Lung microvascular endothelial cell (primary cell): Measurements from ENCODE around the gene SERPINB5. TPM values are rescaled to one million over a fixed set of nuclear protein-coding genes. Genes with fewer than 3 reads are reported as not detected.

Source experiments
- DNase-seq, 2 donors: peaks; one replicate each; pipeline versions ENCODE4 v3.0.0 to v3.0.0-alpha.2; 2010; ENCODE audit warnings: low read depth in 2 of 2
- total RNA-seq: library from RNA; depleted of rRNA; stranded (reverse); fragments of >200 nt; gene quantifications from 2 replicates; pipeline ENCODE4 v1.2.1, GENCODE V29; 2014

SERPINB5 gene
- total RNA-seq, 1 donor from 2014 or later: not detected

GRCh38 chr18:63527251-63527650 is 50.5 kb downstream of the SERPINB5 start:
- no peak for DNase-seq

- DNase-seq: no peak
These were observed 52.2 kb downstream of the SERPINB5 start for GRCh38 chr18:63528863-63529492.

GRCh38 chr18:63532471-63532870 is 55.7 kb downstream of the SERPINB5 start:
- no peak for DNase-seq

- no peak for DNase-seq
These were observed 57.9 kb downstream of the SERPINB5 start for GRCh38 chr18:63534615-63535014.

- no peak for DNase-seq
These were observed 63.2 kb downstream of the SERPINB5 start for GRCh38 chr18:63539904-63540510.

- no peak for DNase-seq
These were observed 65.3 kb downstream of the SERPINB5 start, which contains the start of gene SERPINB12 for GRCh38 chr18:63542069-63542468. Gene SERPINB12, plus strand, starts transcription at chr18:63542369. Its CDS starts 13,791 bp downstream, at chr18:63556160.

- no peak for DNase-seq
These were observed 67.3 kb downstream of the SERPINB5 start for GRCh38 chr18:63544017-63544416.

- DNase-seq: no peak
These were observed 68.2 kb downstream of the SERPINB5 start for GRCh38 chr18:63545000-63545399.

GRCh38 chr18:63550068-63550467 is 73.3 kb downstream of the SERPINB5 start:
- no peak for DNase-seq

- DNase-seq: no peak
These were observed 75.0 kb downstream of the SERPINB5 start for GRCh38 chr18:63551769-63552168.

- no peak for DNase-seq
These were observed 75.8 kb downstream of the SERPINB5 start for GRCh38 chr18:63552581-63552980.

- peak in 1 of 2 donors; percentile 5 for DNase-seq
These were observed 76.3 kb downstream of the SERPINB5 start for GRCh38 chr18:63553081-63553480.

Other genes with a start within 250 kb of the SERPINB5 start
- gene BCL2, start 157.2 kb upstream of the SERPINB5 start, total RNA-seq: 0.87 and 1.6 TPM in 2 replicates
- gene KDSR, start 109.8 kb upstream of the SERPINB5 start, total RNA-seq: 10.7 and 17.7 TPM in 2 replicates
- gene VPS4B, start 54.5 kb upstream of the SERPINB5 start, total RNA-seq: 34.9 and 50.0 TPM in 2 replicates
- gene SERPINB12, start 65.4 kb downstream of the SERPINB5 start, total RNA-seq: not detected in 2 replicates
- gene SERPINB13, start 110.4 kb downstream of the SERPINB5 start, total RNA-seq: not detected in 2 replicates
- gene SERPINB4, start 167.3 kb downstream of the SERPINB5 start, total RNA-seq: not detected in 2 replicates
- not detected in 2 replicates for gene SERPINB3, start 184.9 kb downstream of the SERPINB5 start, total RNA-seq
- gene SERPINB11, start 226.0 kb downstream of the SERPINB5 start, total RNA-seq: not detected in 2 replicates